Neural cell (in vitro differentiated cells): ENCODE results near the gene MID1.

ENCODE experiments used
- EZH2 ChIP-seq: fragments of 200-600, 300-800 bp; shearing (Covaris generic), sonication (generic); IDR thresholded peaks from 2 replicates; pipeline ENCODE4 v1.6.1; 2014; ENCODE audit warnings: antibody characterized with exemption, low read length, borderline replicate concordance, mild to moderate bottlenecking; ENCODE audit not compliant: insufficient read depth, poor library complexity, severe bottlenecking
- TF ChIP-seq, protein P1 (sequence below): fragments of 450-650 bp; IDR thresholded peaks from 2 replicates; pipeline ENCODE4 v1.5.1; 2014; ENCODE audit warnings: antibody characterized with exemption, mild to moderate bottlenecking, moderate library complexity; ENCODE audit not compliant: poor library complexity, severe bottlenecking

DNA sequence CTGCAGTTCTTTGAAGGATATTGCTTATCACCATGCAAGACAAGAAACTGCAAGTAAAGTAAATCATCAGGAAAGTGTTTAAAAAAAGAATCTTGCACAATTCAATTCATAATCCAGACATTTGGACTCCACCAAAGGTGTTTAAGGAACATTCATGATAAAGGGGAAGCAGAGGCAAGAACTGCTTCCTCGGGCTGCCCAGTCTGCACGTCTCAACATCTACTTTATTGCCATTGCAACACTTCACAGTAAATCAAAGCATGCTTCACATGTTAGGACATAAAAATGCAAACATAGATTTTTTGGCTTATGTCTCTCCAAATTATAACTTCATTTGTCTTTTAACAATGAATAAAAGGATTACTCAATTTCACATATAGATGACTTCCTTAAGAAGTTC is 42.5 kb downstream of the MID1 start:
- TF ChIP-seq, protein P1, sequence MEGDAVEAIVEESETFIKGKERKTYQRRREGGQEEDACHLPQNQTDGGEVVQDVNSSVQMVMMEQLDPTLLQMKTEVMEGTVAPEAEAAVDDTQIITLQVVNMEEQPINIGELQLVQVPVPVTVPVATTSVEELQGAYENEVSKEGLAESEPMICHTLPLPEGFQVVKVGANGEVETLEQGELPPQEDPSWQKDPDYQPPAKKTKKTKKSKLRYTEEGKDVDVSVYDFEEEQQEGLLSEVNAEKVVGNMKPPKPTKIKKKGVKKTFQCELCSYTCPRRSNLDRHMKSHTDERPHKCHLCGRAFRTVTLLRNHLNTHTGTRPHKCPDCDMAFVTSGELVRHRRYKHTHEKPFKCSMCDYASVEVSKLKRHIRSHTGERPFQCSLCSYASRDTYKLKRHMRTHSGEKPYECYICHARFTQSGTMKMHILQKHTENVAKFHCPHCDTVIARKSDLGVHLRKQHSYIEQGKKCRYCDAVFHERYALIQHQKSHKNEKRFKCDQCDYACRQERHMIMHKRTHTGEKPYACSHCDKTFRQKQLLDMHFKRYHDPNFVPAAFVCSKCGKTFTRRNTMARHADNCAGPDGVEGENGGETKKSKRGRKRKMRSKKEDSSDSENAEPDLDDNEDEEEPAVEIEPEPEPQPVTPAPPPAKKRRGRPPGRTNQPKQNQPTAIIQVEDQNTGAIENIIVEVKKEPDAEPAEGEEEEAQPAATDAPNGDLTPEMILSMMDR: no peak
- TF ChIP-seq EZH2: no peak
